Glutamatergic neuron (in vitro differentiated cells): ENCODE results near the gene MNX1. TPM values are rescaled to one million over a fixed set of nuclear protein-coding genes. Genes with fewer than 3 reads are reported as not detected.

Source experiments
- DNase-seq: peaks from one replicate; pipeline ENCODE4 v3.0.0; 2022
- H3K27ac Mint-ChIP-seq: one replicate; pipeline ENCODE4 v1.8.0; 2020; ENCODE audit warnings: mild to moderate bottlenecking, mixed read lengths, inconsistent platforms; ENCODE audit not compliant: unreplicated experiment
- H3K27me3 Mint-ChIP-seq: one replicate; pipeline ENCODE4 v1.8.0; 2020; ENCODE audit warnings: mild to moderate bottlenecking, moderate library complexity, mixed read lengths, inconsistent platforms; ENCODE audit not compliant: unreplicated experiment
- H3K36me3 Mint-ChIP-seq: one replicate; pipeline ENCODE4 v1.8.0; 2020; ENCODE audit warnings: mild to moderate bottlenecking, mixed read lengths, inconsistent platforms; ENCODE audit not compliant: unreplicated experiment
- H3K4me1 Mint-ChIP-seq: one replicate; pipeline ENCODE4 v1.8.0; 2020; ENCODE audit warnings: mild to moderate bottlenecking, low read depth, mixed read lengths, inconsistent platforms; ENCODE audit not compliant: unreplicated experiment
- H3K4me3 Mint-ChIP-seq: one replicate; pipeline ENCODE4 v1.8.0; 2020; ENCODE audit warnings: mild to moderate bottlenecking, mixed read lengths, inconsistent platforms; ENCODE audit not compliant: unreplicated experiment
- H3K9me3 Mint-ChIP-seq: one replicate; pipeline ENCODE4 v1.8.0; 2020; ENCODE audit warnings: mild to moderate bottlenecking, moderate library complexity, mixed read lengths, inconsistent platforms; ENCODE audit not compliant: unreplicated experiment
- total RNA-seq: library from RNA; stranded (reverse); fragmentation: NEBNext Ultra II Directional; extraction: Animal tissue kit (Norgen Biotek cat#: 25700); gene quantifications from one replicate; pipeline ENCODE4 v1.2.1, GENCODE V29; 2021; ENCODE audit not compliant: unreplicated experiment
- TF ChIP-seq, protein P1 (sequence below): fragments of 200-600 bp; sonication (generic); IDR thresholded peaks from one replicate; pipeline ENCODE4 v1.5.0; 2021; ENCODE audit not compliant: partially characterized antibody, unreplicated experiment

Gene MNX1
- total RNA-seq, 1 donor from 2014 or later = 0.59 TPM

DNA sequence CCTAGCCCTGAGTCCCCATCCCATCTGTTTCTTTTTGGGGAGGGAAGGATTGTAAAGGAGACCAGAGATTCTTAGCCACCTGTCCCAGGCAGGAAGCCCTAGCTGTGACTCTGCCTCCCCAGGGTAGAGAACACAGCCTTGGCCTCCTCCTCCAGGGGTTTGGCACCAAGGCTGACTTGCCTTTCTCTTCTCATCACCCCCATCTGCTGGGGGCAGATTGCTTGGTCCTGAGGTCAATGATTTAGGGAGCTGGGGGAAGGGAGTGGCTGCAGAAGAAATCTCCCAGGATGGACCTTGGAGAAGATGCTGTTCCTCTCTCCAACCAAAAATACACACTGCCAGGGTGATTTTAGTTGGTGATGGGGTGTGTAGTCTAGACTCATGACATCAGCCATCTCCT is 2.6 kb upstream of the MNX1 start:
- no peaks in the 10 kb centered on the region for H3K36me3 Mint-ChIP-seq
- H3K9me3 Mint-ChIP-seq = peaks cover 25% of the 10 kb centered on the region
- no peak overlapping the region for H3K4me3 Mint-ChIP-seq
- H3K27ac Mint-ChIP-seq = no peak overlapping the region
- H3K27me3 Mint-ChIP-seq = peaks cover 37% of the 10 kb centered on the region
- TF ChIP-seq, protein P1, sequence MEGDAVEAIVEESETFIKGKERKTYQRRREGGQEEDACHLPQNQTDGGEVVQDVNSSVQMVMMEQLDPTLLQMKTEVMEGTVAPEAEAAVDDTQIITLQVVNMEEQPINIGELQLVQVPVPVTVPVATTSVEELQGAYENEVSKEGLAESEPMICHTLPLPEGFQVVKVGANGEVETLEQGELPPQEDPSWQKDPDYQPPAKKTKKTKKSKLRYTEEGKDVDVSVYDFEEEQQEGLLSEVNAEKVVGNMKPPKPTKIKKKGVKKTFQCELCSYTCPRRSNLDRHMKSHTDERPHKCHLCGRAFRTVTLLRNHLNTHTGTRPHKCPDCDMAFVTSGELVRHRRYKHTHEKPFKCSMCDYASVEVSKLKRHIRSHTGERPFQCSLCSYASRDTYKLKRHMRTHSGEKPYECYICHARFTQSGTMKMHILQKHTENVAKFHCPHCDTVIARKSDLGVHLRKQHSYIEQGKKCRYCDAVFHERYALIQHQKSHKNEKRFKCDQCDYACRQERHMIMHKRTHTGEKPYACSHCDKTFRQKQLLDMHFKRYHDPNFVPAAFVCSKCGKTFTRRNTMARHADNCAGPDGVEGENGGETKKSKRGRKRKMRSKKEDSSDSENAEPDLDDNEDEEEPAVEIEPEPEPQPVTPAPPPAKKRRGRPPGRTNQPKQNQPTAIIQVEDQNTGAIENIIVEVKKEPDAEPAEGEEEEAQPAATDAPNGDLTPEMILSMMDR = no peak
- DNase-seq = no peak
- H3K4me1 Mint-ChIP-seq = peaks cover 16% of the 10 kb centered on the region

DNA sequence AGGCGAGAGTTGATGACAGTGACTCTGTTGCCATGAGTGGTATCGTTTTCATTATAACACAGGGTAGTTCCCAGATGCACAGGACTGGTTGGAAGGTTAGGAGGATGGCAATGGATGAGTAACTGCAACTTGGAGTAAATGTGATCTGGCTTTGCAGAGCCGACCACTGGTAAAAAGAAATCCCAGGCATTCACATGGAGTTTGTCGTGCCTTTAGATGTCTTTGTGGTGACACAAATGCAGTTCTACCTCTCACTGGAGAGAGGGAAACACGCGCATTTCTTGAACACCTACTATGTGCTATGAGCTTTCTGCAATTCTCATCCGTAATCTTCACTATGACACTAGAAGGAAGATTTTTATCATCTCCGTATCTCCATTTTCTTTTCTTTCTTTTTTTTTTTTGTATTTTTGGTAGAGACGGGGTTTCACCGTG is 1.7 kb upstream of the MNX1 start:
- peaks cover 18% of the 10 kb centered on the region for H3K9me3 Mint-ChIP-seq
- no peak overlapping the region for H3K27ac Mint-ChIP-seq
- TF ChIP-seq, protein P1 = no peak
- H3K4me3 Mint-ChIP-seq = no peak overlapping the region
- H3K27me3 Mint-ChIP-seq = peaks cover 38% of the 10 kb centered on the region
- H3K4me1 Mint-ChIP-seq = peaks cover 12% of the 10 kb centered on the region
- no peak for DNase-seq
- no peaks in the 10 kb centered on the region for H3K36me3 Mint-ChIP-seq

DNA sequence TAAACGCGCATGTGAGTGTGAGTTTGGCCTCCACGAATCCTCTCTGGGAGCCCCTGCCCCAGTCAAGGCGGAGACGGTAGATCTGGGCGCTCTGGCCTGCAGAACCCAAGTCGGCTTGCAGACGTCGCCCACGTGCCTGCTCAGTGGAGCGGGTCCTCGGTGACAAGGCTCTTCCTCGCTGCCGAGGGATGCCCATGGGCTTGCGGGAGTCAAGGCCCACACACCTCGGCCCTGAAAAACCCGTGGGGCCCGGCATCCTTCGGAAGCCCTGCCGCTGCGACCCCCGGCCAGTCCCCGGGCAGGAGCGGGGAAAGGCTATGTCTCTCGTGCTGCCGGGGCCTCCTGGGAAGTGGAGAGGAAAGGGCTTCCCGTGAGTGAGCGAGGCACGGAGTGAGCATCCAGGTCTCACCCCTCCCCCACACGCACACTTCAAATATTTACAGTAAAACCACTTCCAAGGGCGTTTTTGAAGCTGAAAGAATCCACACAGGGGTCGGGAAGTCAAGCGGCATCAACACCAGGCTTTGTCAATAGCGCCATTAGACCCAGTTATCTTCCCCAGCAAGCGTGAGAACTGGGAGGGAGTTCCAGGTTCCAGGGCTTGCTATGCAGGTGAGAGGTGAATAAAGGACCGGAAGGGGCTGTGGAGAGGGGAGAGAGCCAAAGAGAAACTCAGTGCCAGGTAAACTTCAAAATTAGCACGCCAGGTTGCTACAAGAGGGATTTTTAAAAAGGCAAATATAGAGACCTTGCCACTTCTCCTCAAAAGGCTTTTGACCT is 1.1 kb upstream of the MNX1 start:
- no peaks in the 10 kb centered on the region for H3K36me3 Mint-ChIP-seq
- TF ChIP-seq, protein P1 = no peak
- no peak for DNase-seq
- no peak overlapping the region for H3K27ac Mint-ChIP-seq
- H3K27me3 Mint-ChIP-seq = peaks cover 40% of the 10 kb centered on the region
- peaks cover 18% of the 10 kb centered on the region for H3K9me3 Mint-ChIP-seq
- H3K4me3 Mint-ChIP-seq = peak overlapping the region; percentile 73
- H3K4me1 Mint-ChIP-seq = peaks cover 12% of the 10 kb centered on the region

DNA sequence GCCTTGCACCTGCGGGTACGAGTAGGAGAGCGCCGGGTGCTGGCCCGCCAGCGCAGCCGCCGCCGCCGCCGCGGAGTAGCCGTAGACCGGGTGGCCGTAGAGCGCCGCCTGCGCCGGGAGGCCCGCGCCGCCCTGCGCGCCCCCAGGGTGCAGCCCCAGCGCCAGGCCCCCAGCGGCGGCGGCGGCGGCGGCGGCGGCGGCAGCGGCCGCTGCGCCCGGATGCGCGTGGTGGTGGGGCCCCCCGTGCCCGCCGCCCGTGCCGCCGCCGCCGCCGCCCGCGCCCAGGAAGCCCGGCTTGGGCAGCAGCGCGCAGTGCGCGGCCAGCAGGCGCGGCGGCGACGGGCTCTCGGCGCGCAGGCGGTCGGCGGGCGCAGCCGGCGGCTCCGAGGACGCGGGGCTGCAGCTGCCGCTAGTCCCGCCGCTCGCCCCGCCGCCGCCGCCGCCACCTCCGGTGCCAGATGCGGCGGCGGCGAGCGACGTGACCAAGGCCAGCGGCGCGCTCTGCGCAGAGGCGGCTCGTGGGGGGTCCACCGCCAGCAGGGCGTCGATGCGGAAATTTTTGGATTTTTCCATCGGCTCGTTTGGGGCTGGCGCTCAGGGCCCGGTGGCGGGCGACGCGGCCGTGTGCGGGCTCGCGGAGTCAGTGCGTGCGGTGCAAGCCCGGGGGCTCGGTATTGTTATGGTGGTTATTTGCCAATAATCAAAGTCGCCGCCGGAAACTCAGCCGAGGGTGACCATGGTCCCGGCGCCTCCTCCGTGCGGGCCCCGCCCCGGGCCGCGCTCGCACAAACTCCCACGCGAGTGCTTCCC is 480 bp downstream of the MNX1 start:
- Mint-ChIP-seq H3K4me3 (peak overlapping the region; percentile 30), H3K36me3 (no peaks in the 10 kb centered on the region), H3K4me1 (peaks cover 7% of the 10 kb centered on the region), H3K27me3 (peaks cover 32% of the 10 kb centered on the region), H3K27ac (no peak overlapping the region), H3K9me3 (peaks cover 14% of the 10 kb centered on the region)
- no peak for DNase-seq
- TF ChIP-seq, protein P1 = no peak
